GM12873 (cell line): ENCODE results near the gene NUP98.

Experiments
- CTCF ChIP-seq: IDR thresholded peaks from 2 replicates; pipeline ENCODE4 v1.5.1; 2012; ENCODE audit warnings: low read depth, mild to moderate bottlenecking, moderate library complexity, low read length, control low read depth; ENCODE audit not compliant: insufficient read depth; ENCODE audit errors: missing control alignments

NUP98 gene

GRCh38 chr11:3700410-3700809 lies 96.9 kb downstream of the NUP98 start:
- TF ChIP-seq CTCF: no peak

- TF ChIP-seq CTCF: no peak
Measured at GRCh38 chr11:3686751-3687150, 110.6 kb downstream of the NUP98 start.

- no peak for TF ChIP-seq CTCF
Measured at GRCh38 chr11:3685923-3686322, 111.4 kb downstream of the NUP98 start.

- no peak for TF ChIP-seq CTCF
Measured at GRCh38 chr11:3684819-3685172, 112.6 kb downstream of the NUP98 start.

- TF ChIP-seq CTCF: no peak
Measured at GRCh38 chr11:3684129-3684818, 113.1 kb downstream of the NUP98 start.

GRCh38 chr11:3683039-3683438 lies 114.3 kb downstream of the NUP98 start:
- no peak for TF ChIP-seq CTCF

- TF ChIP-seq CTCF: no peak
Measured at GRCh38 chr11:3679077-3679476, 118.3 kb downstream of the NUP98 start.
